AG10803 (cell line): ENCODE data around the gene ALPG.

Experiments
- DNase-seq: peaks from one replicate; pipeline ENCODE4 v3.0.0; 2010; ENCODE audit warnings: low read depth
- H3K4me3 ChIP-seq: 2 replicates; pipeline ENCODE4 v1.5.1; 2011; ENCODE audit warnings: mild to moderate bottlenecking, low read length, control low read depth
- TF ChIP-seq, protein P1 (sequence below): conservative IDR thresholded peaks from 2 replicates; pipeline ENCODE4 v1.5.1; 2011; ENCODE audit warnings: mild to moderate bottlenecking, low read length, control low read depth, inconsistent platforms

Gene ALPG

DNA sequence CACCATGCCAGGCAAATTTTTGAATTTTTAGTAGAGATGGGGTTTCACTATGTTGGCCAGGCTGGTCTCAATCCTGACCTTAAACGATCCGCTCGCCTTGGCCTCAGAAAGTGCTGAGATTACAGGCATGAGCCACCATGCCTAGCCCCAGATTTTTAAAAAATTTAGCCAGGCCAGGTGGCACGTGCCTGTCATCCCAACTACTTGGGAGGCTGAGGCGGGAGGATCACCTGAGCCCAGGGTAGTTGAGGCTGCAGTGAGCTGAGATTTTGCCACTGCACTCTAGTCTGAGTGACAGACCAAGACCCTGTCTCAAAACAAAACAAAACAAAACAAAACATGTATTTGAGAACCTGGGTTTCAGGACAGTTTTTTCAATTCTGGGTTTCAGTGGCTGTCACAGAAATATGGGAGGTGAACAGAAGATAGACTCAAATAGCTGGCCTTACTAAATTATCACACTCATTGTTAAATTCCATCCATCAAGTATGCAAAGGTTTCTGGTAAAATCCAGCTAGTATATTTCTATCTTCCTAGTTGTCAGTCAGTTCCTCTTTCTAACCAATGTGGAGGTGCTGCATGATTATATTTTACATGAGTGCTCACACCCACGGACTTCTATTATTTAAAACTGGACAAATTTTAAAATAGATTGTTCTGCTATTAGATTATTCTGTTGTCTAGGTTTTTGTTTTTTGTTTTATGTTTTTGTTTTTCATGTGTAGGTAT, 5.4 kb downstream of the ALPG start:
- no peak for DNase-seq
- TF ChIP-seq, protein P1, sequence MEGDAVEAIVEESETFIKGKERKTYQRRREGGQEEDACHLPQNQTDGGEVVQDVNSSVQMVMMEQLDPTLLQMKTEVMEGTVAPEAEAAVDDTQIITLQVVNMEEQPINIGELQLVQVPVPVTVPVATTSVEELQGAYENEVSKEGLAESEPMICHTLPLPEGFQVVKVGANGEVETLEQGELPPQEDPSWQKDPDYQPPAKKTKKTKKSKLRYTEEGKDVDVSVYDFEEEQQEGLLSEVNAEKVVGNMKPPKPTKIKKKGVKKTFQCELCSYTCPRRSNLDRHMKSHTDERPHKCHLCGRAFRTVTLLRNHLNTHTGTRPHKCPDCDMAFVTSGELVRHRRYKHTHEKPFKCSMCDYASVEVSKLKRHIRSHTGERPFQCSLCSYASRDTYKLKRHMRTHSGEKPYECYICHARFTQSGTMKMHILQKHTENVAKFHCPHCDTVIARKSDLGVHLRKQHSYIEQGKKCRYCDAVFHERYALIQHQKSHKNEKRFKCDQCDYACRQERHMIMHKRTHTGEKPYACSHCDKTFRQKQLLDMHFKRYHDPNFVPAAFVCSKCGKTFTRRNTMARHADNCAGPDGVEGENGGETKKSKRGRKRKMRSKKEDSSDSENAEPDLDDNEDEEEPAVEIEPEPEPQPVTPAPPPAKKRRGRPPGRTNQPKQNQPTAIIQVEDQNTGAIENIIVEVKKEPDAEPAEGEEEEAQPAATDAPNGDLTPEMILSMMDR = no peak

GRCh38 chr2:232412986-232413385, 6.3 kb downstream of the ALPG start:
- TF ChIP-seq, protein P1 = no peak
- no peak overlapping the region for H3K4me3 ChIP-seq
- no peak for DNase-seq

More for the DNA sequence above, 5.4 kb downstream of the ALPG start:
- no peak overlapping the region for H3K4me3 ChIP-seq

- DNase-seq = no peak
These were observed 8.6 kb downstream of the ALPG start for GRCh38 chr2:232415138-232415690.

GRCh38 chr2:232415736-232416520, 9.3 kb downstream of the ALPG start:
- DNase-seq = no peak
- H3K4me3 ChIP-seq = no peak overlapping the region
- TF ChIP-seq, protein P1 = no peak

More at GRCh38 chr2:232415138-232415690, 8.6 kb downstream of the ALPG start:
- TF ChIP-seq, protein P1 = no peak
- H3K4me3 ChIP-seq = no peak overlapping the region

GRCh38 chr2:232416521-232417470, 10.2 kb downstream of the ALPG start:
- no peak for DNase-seq
- TF ChIP-seq, protein P1 = no peak
- no peak overlapping the region for H3K4me3 ChIP-seq

DNA sequence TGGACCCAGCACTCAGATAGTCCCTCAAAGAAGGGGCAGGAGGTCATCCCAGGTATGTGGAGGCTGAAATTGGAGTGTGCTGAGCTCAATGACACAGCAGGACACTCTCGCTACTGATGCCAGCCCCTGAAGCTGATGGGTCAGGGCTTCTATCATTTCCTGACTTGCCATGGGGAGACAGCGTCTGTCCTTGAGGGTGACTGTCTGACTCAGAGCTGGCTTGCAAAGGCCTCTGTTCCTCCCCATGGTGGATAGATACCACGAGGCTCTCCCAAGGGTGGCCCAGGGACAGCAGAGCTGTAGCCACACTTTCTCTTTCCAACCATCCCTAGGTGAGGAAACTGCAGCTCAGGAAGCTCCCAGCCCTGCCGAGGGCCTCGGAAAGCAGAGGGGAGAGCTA, 10.8 kb downstream of the ALPG start:
- no peak overlapping the region for H3K4me3 ChIP-seq
- DNase-seq = no peak
- TF ChIP-seq, protein P1 = no peak
